ENCODE measurements around the gene KCNH3. TPM values are rescaled to one million over a fixed set of nuclear protein-coding genes. Genes with fewer than 3 reads are reported as not detected.

Gene KCNH3
- total RNA-seq, 2 donors from 2014 or later: 1.3 to 1.6 TPM

DNA sequence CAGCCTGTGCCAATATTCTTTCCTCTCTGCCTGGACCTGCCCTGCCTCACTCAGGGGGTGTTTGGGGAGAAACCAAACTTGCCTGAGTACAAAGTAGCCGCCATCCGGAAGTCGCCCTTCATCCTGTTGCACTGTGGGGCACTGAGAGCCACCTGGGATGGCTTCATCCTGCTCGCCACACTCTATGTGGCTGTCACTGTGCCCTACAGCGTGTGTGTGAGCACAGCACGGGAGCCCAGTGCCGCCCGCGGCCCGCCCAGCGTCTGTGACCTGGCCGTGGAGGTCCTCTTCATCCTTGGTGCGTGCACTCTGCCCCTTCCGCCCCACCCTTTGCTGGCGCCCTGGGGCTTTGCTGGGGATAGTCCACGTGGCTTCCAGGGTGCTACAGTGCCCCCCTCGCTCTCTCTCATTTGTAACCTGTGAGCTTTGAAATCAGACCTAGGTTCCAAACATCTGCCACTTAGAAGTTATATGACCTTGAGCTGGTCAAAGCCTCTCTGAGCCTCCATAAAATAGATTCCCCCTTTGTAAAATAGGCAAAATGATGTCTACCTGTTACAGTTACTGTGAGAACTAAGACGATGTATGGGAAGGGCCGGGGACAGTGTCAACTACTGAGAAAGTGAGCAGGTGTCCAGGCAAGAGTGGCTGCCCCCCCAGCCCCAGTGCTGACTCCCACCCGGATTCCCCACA is 4.5 kb downstream of the KCNH3 start:
- no peak overlapping the region for H3K4me3 ChIP-seq
- 57 to 68% methylated on average over 16 to 19 of the region's 20 CpGs for WGBS, 2 donors
- no peak overlapping the region for H3K27ac ChIP-seq
- intact Hi-C loops (cut with DNase I): no loop called here
- no peaks in the 10 kb centered on the region for H3K27me3 ChIP-seq
- H3K4me1 ChIP-seq: peaks cover under 1% of the 10 kb centered on the region
- ATAC-seq (no peak), DNase-seq (no peak)
- no peaks in the 10 kb centered on the region for H3K36me3 ChIP-seq (replicated peaks in 1 of 2; ENCODE audit: insufficient read depth in 1 of 2, low read depth in 2 of 2)
- TF ChIP-seq POLR2A (IDR thresholded peaks at IDR 0.05) (no peak), CTCF (IDR thresholded peaks at IDR 0.05) (no peak)
- H3K9me3 ChIP-seq: no peaks in the 10 kb centered on the region

DNA sequence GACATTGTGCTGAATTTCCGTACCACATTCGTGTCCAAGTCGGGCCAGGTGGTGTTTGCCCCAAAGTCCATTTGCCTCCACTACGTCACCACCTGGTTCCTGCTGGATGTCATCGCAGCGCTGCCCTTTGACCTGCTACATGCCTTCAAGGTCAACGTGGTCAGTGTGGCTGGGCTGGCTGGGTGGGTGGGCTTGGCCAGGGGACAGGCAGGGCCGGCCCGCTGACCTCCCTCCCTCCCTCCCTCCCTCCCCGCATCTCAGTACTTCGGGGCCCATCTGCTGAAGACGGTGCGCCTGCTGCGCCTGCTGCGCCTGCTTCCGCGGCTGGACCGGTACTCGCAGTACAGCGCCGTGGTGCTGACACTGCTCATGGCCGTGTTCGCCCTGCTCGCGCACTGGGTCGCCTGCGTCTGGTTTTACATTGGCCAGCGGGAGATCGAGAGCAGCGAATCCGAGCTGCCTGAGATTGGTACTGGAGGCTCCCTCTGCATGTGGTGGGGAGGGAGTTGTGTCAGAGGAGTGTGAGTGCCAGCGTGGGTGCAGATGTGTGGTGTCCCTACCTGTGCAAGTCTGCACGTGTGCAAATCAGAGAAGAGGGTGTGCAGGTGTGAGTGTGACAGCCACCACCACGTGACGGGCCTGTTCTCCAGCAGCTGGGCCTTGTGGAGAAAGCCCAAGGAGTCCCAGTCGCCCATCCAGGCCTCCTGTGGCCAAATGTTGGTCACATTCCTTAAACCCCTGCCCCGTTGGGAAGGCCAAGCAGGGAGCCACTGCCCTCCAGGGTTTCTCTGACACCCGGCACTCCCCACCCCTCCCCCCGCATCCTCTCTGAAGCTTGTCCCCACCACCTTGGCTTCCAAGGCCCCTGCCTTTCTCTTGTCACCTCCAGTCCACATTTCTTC is 5.3 kb downstream of the KCNH3 start:
- WGBS, 2 donors: 67 to 76% methylated on average over 15 to 36 of the region's 39 CpGs
- Histone ChIP-seq H3K9me3 (no peaks in the 10 kb centered on the region), H3K4me1 (no peaks in the 10 kb centered on the region), H3K4me3 (no peak overlapping the region), H3K27me3 (no peaks in the 10 kb centered on the region), H3K36me3 (replicated peaks in 1 of 2; ENCODE audit: insufficient read depth in 1 of 2, low read depth in 2 of 2) (no peaks in the 10 kb centered on the region), H3K27ac (no peak overlapping the region)
- ATAC-seq (no peak), DNase-seq (no peak)
- intact Hi-C loops (cut with DNase I): no loop called here
- no peak for TF ChIP-seq CTCF (IDR thresholded peaks at IDR 0.05)
- no peak for TF ChIP-seq POLR2A (IDR thresholded peaks at IDR 0.05)

DNA sequence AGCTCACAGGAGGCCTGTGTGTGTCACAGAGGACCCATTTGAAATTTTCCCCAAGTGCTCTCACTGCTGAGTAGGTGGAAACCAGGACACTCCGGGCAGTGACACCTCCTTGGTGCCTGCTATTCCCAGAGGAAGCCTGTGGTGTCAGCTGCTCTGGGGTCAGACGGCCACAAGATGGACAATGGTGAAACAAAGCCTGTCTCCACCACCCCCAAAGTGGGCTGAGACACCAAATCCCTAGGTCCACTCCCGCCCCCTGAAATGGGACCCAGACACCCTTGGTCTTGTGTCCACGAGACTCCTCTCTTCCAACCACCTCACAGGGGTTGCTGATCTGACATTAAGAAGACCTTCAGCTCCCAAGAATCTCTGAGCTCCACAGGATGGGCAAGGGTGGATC is 7.0 kb downstream of the KCNH3 start:
- ATAC-seq (no peak), DNase-seq (no peak)
- Histone ChIP-seq H3K4me3 (no peak overlapping the region), H3K4me1 (peaks cover 9% of the 10 kb centered on the region), H3K27ac (no peak overlapping the region), H3K36me3 (replicated peaks in 1 of 2; ENCODE audit: insufficient read depth in 1 of 2, low read depth in 2 of 2) (no peaks in the 10 kb centered on the region), H3K27me3 (no peaks in the 10 kb centered on the region), H3K9me3 (no peaks in the 10 kb centered on the region)
- intact Hi-C loops (cut with DNase I): no loop called here
- TF ChIP-seq CTCF (IDR thresholded peaks at IDR 0.05) (no peak), POLR2A (IDR thresholded peaks at IDR 0.05) (no peak)
- WGBS, 2 donors: 79 to 81% methylated on average over 4 of the region's 4 CpGs

DNA sequence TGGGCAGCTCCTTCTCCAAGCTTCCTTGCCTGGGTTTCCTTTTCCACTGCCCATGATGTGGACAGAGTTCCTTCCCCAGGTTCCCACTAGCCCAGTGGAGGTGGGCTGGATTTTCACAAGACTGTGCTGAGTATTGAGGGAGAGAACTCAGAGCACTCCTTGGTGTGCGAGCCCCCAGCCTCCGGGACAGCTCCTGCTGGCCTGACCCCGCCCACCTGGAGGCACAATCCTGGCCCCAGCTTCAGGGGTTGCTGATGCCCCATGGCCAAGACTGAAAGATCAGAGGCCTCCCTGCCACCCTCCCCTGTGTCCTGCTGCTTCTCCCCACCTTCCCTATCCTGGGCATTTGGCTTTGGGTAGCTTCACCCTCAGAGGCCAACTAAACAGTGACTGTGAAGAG is 7.7 kb downstream of the KCNH3 start:
- H3K27me3 ChIP-seq: no peaks in the 10 kb centered on the region
- H3K4me3 ChIP-seq: no peak overlapping the region
- no peak overlapping the region for H3K27ac ChIP-seq
- no peak for ATAC-seq
- no peak for DNase-seq
- WGBS, 2 donors: 90 to 94% methylated on average over 2 to 3 of the region's 3 CpGs
- no peaks in the 10 kb centered on the region for H3K9me3 ChIP-seq
- TF ChIP-seq POLR2A (IDR thresholded peaks at IDR 0.05) (no peak), CTCF (IDR thresholded peaks at IDR 0.05) (no peak)
- H3K36me3 ChIP-seq (replicated peaks in 1 of 2; ENCODE audit: insufficient read depth in 1 of 2, low read depth in 2 of 2): no peaks in the 10 kb centered on the region
- intact Hi-C loops (cut with DNase I): no loop called here
- peaks cover 16% of the 10 kb centered on the region for H3K4me1 ChIP-seq
